Osteocyte (in vitro differentiated cells): ENCODE data around the gene ATIC. TPM values are rescaled to one million over a fixed set of nuclear protein-coding genes. Genes with fewer than 3 reads are reported as not detected.

Experiments
- DNase-seq: peaks from one replicate; pipeline ENCODE4 v3.0.0; 2021; ENCODE audit warnings: mixed read lengths; ENCODE audit not compliant: unreplicated experiment; ENCODE audit errors: extremely low spot score
- H3K27ac Mint-ChIP-seq: one replicate; pipeline ENCODE4 v1.8.0; 2021; ENCODE audit warnings: mild to moderate bottlenecking, mixed read lengths; ENCODE audit not compliant: unreplicated experiment
- H3K27me3 Mint-ChIP-seq: one replicate; pipeline ENCODE4 v1.8.0; 2021; ENCODE audit warnings: mixed read lengths; ENCODE audit not compliant: unreplicated experiment
- H3K36me3 Mint-ChIP-seq: one replicate; pipeline ENCODE4 v1.8.0; 2021; ENCODE audit warnings: mixed read lengths; ENCODE audit not compliant: unreplicated experiment
- H3K4me1 Mint-ChIP-seq: one replicate; pipeline ENCODE4 v1.8.0; 2021; ENCODE audit warnings: mixed read lengths; ENCODE audit not compliant: unreplicated experiment
- H3K4me3 Mint-ChIP-seq: one replicate; pipeline ENCODE4 v1.8.0; 2021; ENCODE audit warnings: mild to moderate bottlenecking, moderate library complexity, mixed read lengths; ENCODE audit not compliant: unreplicated experiment
- H3K9me3 Mint-ChIP-seq: one replicate; pipeline ENCODE4 v1.8.0; 2021; ENCODE audit warnings: mixed read lengths; ENCODE audit not compliant: unreplicated experiment
- total RNA-seq: library from RNA; stranded (reverse); gene quantifications from 2 replicates; pipeline ENCODE4 v1.2.1, GENCODE V29; 2021
- TF ChIP-seq, protein P1 (sequence below): fragments of 200-600 bp; sonication (generic); IDR thresholded peaks from 2 replicates; pipeline ENCODE4 v1.5.0; 2021; ENCODE audit warnings: antibody characterized with exemption, mild to moderate bottlenecking, moderate library complexity

ATIC gene
- total RNA-seq, 1 donor from 2014 or later, result 89.7 TPM

DNA sequence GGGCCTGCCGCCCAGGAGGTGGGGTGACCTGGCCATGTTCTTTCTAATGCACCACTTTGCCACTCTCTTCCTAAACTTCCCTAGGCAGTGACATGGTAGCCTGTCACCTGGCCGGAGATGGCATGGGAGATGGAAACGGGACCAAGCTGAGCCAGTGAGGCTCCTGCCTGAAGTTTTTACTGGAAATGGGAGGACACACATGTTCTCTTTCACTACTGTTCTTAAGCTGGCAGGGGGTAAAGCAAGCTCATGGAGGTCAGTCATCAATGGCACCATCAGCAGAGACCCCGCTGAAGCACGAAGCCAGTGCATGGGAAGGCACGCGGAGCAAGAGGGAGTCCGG, 50.7 kb downstream of the ATIC start:
- no peaks in the 10 kb centered on the region for H3K9me3 Mint-ChIP-seq

DNA sequence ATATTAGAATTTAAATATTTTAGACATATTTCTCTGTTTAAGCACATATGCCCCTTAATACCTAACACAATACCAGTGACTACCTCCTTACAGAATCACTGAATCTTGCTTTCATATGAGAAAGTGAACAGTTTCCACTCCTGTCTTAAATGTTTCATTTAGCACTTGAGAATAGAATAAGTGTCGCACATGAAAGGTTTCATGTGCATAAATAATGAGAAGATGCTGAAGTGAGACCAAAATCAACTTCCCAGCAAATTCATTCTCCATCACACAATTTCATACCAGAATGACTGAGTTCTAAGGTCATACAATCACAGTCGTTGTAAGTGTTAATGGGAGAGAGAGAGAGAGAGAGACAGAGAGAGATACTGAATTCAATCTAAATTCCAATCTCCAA, 51.2 kb downstream of the ATIC start:
- DNase-seq, result no peak
- H3K27me3 Mint-ChIP-seq, result no peaks in the 10 kb centered on the region
- peaks cover 34% of the 10 kb centered on the region for H3K4me1 Mint-ChIP-seq
- H3K9me3 Mint-ChIP-seq, result no peaks in the 10 kb centered on the region
- TF ChIP-seq, protein P1, sequence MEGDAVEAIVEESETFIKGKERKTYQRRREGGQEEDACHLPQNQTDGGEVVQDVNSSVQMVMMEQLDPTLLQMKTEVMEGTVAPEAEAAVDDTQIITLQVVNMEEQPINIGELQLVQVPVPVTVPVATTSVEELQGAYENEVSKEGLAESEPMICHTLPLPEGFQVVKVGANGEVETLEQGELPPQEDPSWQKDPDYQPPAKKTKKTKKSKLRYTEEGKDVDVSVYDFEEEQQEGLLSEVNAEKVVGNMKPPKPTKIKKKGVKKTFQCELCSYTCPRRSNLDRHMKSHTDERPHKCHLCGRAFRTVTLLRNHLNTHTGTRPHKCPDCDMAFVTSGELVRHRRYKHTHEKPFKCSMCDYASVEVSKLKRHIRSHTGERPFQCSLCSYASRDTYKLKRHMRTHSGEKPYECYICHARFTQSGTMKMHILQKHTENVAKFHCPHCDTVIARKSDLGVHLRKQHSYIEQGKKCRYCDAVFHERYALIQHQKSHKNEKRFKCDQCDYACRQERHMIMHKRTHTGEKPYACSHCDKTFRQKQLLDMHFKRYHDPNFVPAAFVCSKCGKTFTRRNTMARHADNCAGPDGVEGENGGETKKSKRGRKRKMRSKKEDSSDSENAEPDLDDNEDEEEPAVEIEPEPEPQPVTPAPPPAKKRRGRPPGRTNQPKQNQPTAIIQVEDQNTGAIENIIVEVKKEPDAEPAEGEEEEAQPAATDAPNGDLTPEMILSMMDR, result no peak
- H3K4me3 Mint-ChIP-seq, result no peak overlapping the region
- peaks cover 82% of the 10 kb centered on the region for H3K36me3 Mint-ChIP-seq
- peak overlapping the region; percentile 85 for H3K27ac Mint-ChIP-seq

More for the DNA sequence above, 50.7 kb downstream of the ATIC start:
- Mint-ChIP-seq H3K36me3 (peaks cover 77% of the 10 kb centered on the region), H3K27me3 (no peaks in the 10 kb centered on the region), H3K27ac (peak overlapping the region; percentile 75), H3K4me1 (peaks cover 30% of the 10 kb centered on the region), H3K4me3 (no peak overlapping the region)
- TF ChIP-seq, protein P1, result no peak
- DNase-seq, result no peak

DNA sequence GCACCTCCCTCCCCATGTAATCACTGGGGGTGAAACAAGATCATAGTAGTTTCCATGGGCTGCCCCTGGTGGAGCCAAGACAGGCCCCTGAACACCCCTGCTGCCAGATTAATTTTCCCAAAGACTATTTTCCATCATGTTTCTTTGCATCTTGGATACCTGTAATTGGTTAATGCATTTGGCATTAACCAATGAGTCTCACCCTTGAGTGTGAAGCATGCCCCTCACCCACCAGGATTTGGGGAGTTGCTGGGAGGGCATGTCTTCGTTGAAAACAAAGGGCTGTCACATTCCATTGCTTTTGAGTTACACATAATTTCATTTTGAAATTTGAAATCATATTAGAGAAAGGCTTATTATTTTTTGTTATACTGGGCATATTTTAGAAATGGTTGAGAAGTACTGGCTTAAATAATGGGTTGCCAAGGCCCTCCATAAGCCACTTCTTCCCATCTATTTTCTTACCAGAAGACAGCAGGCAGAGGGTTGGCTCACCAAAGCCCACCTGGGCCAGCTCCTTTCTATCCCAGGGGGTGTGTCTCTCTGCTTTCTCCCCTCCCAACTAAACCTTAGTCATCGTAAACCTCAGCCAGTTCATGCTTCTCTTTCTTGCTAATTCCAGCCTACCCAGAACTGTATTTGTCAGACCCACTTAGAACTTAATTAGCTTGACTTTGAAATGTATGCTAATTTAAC, 51.8 kb downstream of the ATIC start:
- DNase-seq, result no peak
- TF ChIP-seq, protein P1, result no peak
- Mint-ChIP-seq H3K9me3 (no peaks in the 10 kb centered on the region), H3K36me3 (peaks cover 88% of the 10 kb centered on the region), H3K4me1 (peaks cover 37% of the 10 kb centered on the region), H3K4me3 (no peak overlapping the region), H3K27ac (peak overlapping the region; percentile 85), H3K27me3 (no peaks in the 10 kb centered on the region)

DNA sequence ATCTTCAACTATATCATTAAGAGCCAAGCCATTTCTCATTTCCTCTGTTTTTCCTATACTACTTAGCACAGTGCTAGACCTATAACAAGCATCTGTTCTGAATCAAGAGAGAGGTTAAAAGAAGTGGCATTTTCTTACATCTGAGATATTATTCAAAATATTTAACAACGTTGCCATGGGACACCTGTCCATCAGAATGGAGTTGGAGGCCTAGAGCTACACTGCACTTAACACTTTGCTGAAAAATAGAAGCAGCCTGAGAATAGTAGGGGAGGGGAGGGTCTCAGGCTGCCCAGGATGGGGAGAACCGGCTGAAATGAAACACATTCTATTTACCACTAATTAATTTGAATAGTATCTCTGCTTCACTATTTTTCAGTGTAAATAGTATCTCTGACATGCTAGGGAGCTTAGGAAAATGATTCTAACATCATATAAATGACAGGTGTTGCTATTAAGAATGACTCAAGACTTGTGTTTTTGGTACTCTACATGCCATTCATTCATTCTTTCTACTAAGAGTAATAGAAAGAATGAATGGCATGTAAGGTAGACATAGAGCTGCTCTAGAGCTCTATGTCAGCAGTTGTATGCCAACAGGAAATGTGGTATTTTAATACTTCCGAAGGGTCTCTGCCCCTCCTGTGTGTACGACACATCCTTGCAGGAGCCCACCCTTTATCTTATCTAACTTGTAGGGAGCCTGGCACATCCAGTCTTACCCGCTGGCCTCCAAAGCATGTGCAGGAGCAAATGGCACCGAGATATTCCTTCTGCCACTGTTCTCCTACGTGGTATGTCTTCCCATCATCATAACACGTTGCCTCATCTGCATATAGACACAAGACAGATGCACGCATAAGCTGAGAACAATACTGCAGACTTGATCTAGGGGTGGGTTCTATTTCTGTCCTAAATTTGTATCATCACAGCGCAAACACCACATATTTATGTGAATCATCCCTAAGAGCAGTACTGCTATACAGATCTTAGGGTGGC, 52.6 kb downstream of the ATIC start:
- TF ChIP-seq, protein P1, result no peak

DNA sequence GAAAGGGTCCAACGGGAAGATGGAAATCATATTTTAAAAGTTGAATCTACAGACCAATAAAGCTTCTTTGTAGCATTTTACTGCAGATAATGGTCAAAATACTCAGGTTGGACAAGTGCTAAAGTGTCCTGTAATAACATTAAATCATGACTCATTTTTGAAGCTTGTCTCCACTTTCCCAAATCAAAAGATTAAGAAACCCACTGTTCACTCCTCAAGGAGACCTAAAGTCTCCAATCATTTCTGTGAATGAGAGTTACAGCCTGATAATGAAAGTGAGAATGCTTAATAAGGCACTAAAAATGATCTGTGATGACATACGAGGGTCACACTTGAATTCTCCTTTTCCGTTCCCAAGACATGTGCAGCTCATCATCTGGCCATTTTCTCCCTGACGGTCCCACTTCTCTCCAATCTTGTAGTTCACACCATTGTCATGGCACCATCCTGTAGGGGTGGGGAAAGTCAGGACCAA, 53.4 kb downstream of the ATIC start:
- DNase-seq, result no peak
- H3K9me3 Mint-ChIP-seq, result no peaks in the 10 kb centered on the region
- H3K4me1 Mint-ChIP-seq, result peaks cover 48% of the 10 kb centered on the region
- no peaks in the 10 kb centered on the region for H3K27me3 Mint-ChIP-seq
- no peak overlapping the region for H3K4me3 Mint-ChIP-seq
- H3K27ac Mint-ChIP-seq, result peak overlapping the region; percentile 85
- TF ChIP-seq, protein P1, result no peak
- H3K36me3 Mint-ChIP-seq, result peaks cover 94% of the 10 kb centered on the region

More for the DNA sequence above, 52.6 kb downstream of the ATIC start:
- H3K36me3 Mint-ChIP-seq, result peaks cover 93% of the 10 kb centered on the region
- peaks cover 42% of the 10 kb centered on the region for H3K4me1 Mint-ChIP-seq
- peak overlapping the region; percentile 85 for H3K27ac Mint-ChIP-seq
- no peak overlapping the region for H3K4me3 Mint-ChIP-seq
- no peaks in the 10 kb centered on the region for H3K27me3 Mint-ChIP-seq
- no peaks in the 10 kb centered on the region for H3K9me3 Mint-ChIP-seq
- no peak for DNase-seq
